Activated CD8-positive, alpha-beta memory T cell treated with anti-CD3 and anti-CD28 coated beads, Interleukin-2, amount 50 U/mL, for 1 hour (primary cell): ENCODE data around the gene TNFRSF9.

Experiments used
- DNase-seq: peaks from one replicate; pipeline ENCODE4 v3.0.0-alpha.2; 2020; ENCODE audit errors: extremely low read depth

The TNFRSF9 gene

DNA sequence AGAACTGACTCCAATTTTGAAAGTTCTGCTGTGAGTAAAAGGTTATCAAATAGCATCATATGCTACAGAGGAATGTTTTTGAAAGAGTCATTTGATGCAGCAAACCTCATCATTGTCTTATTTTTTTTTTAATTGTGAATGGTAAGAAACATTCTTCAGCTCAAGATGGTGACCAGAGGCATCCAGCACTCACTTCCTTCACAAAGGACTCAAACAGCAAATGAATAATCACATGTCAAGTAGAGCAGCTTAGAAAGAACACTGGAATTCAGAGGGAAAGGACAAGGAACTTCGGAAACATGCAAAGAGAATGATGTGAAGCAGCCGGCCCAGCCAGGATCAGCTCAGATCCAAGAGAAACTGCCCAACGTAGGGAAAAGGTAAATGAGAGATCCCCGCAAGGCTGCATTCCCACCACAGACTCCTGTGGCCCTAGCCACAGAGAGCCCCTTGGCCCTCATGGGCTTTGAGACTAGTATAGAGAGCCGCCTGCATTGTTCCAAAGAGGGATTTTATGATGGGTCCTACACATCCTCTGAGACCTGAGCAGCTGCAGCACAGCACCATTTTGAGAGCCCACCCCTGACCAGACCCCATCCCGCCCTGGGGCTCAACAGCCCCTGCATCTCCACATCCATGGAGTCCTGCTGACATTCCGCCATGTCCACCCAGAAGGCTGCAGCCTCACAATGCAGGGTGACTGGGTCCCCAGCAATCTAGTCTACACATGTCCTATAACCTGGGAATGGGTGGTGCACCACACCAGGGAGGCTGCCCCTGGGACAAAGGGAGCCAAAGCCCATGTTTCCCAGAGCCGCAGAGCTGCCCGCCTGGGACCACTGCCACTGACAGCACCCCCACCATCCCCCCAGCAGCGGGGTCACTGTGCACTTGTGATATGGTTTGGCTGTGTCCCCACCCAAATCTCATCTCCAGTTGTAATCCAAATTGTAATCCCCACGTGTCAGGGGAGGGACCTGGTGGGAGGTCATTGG is 66.5 kb downstream of the TNFRSF9 start:
- DNase-seq: no peak

DNA sequence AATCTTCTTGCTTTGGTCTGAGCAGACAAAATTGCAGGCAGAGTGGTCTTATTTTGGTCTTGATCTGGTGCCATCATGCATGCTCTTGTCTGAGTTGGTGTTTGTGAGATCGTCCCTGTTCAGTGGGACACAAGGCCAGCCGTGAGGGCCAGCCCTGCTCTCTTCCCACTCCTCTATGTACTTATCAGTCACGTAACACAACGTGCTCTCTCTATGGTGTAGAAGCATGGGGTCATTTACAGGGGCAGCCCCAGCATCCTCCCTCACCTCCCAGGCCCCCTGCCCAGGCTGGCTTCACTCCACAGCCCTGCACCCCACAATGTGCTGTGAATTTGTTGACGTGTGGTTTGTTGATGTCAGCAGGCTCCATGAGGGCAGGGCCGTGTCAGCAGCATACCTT is 69.5 kb downstream of the TNFRSF9 start:
- no peak for DNase-seq

DNA sequence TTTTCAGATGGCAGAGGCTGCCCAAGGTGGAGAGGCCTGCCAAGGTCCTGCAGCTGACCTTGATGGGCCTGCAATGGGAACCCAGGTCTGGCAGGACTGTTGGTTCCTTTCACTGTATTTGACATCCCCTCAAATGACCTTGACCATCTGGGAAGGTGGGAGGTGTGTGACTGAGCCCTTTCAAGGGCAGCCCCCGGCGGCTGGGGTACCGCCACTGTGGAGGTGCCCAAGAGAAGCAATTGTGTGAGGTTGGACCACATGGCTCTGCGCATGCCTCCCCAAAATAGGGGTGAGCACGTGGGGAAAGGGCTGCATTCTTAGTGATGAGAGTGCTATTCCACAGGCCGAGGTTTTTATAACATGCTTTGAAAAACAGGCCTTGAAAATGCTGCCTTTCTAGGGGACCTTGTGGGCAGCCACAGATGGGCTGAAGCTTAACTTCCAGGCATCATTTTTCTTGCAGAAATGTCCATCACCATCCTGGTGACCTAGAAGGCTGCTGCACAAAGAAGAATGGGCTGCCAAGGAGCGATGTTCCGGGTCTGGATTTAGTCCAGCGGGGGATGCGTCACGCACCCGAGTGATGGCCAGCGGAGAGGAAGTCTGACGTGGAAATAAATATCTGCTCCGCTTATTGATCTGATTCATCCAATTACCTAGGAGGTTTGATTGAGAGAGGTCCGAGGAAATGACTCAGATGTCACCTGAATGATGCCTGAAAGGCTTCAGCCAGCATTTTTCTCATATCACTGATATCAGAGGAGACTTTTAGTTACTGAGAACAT is 71.3 kb downstream of the TNFRSF9 start:
- DNase-seq: no peak

DNA sequence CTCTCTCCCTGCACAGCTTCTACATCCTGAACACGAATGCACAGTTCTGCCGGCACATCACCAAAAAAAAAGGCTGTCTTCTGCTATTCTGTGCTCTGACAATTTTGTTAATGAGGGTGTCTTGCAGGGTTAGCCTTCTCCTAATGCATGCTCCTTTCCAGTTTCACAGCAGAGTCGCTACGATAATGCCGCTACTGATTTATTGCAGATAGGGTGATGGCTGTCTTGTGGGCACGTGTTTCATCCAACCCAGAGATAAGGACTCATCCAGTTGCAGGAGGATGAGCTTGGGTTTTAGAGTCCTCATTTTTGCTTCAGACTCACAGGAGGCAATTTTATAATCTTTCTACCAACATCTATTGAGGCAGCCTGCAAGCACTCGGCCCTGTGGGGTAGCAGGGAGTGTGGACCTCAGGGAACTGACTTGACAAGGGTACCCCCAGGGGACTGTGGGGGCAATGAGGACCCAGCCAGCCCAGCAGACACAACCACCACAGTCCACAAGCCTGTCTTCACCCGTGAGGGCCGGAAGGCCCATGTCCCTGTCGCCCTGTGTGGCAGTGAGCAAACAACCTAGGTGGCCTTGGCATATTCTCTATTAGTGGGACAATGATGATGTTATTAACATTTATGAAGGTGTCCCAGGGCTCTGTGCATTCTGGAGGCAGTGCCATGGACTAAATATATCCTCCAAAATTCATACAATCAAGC is 72.4 kb downstream of the TNFRSF9 start:
- DNase-seq: no peak

DNA sequence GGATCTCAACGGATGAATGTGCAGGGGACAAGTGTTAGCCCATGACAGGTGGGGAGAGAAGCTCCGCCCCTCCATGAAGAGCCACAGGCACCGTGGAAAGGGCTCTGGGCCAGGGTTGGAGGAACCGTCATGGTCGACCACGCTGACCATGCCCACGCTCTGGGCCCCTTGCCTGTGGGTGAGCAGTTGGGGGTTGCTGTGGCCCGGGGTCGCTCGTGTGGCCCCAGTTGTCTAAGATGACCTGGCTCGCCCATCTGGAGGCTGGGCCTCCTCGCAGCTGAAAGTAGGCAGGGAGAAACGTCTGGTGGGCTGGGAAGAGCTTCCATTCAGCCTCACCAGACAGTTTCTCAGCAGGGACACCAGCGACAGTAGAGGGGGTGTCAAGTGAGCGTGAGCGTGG is 74.7 kb downstream of the TNFRSF9 start:
- no peak for DNase-seq
